HG03558 (cell line): Measurements from ENCODE around the gene SYCE3.

Experiments
- ATAC-seq: cut with Tn5 transposase; IDR thresholded peaks from one replicate; pipeline ENCODE4 v1.9.1; 2021; ENCODE audit warnings: moderate number of reproducible peaks; ENCODE audit not compliant: unreplicated experiment; ENCODE audit errors: extremely low read depth

SYCE3 gene

GRCh38 chr22:50505776-50506610 is 56.7 kb downstream of the SYCE3 start:
- ATAC-seq, result no peak

GRCh38 chr22:50505276-50505775 is 57.4 kb downstream of the SYCE3 start:
- no peak for ATAC-seq

- ATAC-seq, result no peak
Observed at GRCh38 chr22:50504369-50505211, 58.1 kb downstream of the SYCE3 start.

GRCh38 chr22:50503475-50504145 is 59.1 kb downstream of the SYCE3 start:
- no peak for ATAC-seq

- ATAC-seq, result no peak
Observed at GRCh38 chr22:50502628-50503474, 59.9 kb downstream of the SYCE3 start.

GRCh38 chr22:50502096-50502495 is 60.6 kb downstream of the SYCE3 start:
- no peak for ATAC-seq
